GM21576 (cell line): ENCODE measurements around the gene LENEP.

Experiments
- ATAC-seq: cut with Tn5 transposase; IDR thresholded peaks from one replicate; pipeline ENCODE4 v1.9.1; 2021; ENCODE audit warnings: mild to moderate bottlenecking, moderate library complexity; ENCODE audit not compliant: unreplicated experiment

The LENEP gene

DNA sequence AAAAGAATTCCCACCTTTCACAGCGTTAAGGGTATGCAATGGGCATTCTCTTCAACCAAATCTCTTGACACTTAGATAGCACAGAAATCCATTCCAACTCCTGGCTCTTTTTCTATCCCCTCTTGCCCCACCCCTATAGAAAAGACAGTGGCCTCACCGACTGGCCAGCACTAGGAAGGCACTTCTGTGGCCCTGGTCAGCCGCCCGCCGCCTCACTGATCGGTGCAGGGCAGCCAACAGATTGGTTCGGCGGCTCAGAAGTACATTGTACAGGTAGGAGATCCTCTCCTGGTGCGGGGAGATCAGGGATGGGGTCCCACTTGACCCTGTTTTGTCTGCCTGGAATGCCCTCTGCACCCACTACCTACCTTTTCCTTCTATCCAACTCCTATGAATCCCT lies 30.9 kb downstream of the LENEP start:
- ATAC-seq, result no peak

DNA sequence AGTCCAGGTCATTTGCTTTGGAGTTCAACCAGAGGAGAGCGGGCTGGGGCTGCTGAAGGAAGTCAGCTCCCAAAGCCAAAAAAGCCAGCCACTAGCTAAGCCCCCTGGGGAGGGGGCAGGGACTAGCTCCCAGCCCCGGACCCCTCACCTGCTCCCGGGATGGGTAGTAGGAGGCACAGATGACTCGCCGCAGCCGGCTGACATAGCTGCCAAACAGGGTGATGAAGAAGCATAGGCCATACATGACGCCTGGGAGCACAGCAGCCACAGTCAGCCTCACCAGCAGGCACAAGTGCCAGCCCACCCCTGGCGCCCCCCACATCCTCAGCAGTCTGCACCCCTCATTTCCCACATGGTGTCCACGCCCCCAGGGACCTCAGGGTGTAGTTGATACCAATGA lies 32.8 kb downstream of the LENEP start:
- ATAC-seq, result no peak

DNA sequence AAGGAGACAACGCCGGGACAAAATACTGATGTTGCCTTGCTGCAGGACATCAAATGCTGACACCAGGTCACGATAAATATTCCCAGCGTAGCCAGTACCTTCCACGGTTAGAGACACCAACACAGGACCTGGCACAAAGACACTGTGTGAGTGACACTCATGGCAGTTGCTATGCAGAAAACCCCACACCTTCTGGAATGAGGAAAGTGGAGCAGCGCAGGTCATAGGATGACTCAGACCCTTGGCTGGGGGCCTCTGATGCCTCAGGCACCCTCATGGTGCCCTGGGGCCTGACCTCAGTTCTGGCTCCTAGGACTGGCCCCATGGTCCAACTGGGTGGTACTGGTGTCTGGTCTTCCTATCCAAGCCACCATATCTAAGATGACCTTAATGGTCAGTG lies 33.2 kb downstream of the LENEP start:
- no peak for ATAC-seq

DNA sequence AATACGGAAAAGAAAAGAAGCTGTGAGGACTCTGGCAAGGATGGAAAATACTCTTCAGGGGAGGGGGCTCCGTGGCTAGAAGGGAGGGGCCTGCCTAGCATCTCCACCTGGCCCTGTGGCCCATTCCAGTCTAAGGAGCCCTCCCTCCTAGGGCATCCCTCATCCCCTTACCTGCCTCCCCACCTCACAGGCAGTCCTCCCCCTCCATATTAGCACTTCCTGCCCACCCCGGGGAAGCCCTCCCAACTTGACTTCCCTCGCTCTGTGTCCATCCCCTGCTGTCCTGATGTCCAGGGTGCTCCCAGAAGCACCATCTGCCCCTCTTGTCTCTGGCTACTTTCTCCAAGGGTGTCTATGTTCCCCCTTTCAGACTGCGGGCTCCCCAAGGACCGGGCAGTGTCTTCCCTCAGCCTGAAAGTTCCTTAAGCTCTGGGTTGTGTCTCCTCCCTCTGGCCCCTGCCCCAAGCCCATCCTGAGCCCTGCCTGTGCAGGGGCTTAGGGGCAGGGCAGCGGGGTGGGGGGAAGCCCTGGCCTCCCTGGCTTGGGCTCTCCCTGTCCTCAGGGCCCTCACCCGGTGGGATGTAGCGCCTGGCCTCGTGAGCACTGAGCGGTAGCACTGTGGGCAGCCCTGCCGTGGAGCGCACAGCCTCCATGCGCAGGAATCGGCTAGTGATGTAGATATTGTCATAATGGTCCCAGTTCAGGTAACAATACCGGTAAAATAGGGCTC lies 36.3 kb downstream of the LENEP start:
- ATAC-seq, result no peak

DNA sequence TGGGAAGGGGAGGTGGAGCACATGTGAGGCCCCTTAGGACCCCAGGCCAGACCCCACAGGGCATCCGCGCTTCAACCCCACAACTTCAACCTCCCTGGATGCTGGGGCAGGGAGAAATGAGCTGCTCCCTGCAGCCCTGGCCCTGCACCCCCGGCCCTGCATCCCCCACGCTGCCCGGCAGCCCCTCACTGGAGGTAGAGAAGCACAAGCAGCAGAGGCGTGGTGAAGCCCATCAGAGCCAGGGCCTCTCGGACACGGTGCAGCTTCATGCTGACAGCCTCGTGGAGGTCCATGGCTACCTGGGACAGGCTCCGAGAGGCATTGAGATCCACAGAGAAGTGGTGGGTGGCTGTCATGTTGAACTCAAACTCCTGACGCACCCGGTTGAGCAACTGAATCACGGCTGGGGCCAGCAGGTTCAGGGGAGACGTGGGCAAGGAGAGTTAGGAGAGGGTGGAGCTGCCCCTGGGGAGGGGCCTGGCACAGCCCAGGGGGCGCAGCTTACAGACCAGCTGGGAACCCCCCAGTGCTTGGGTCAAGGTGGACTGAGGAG lies 36.9 kb downstream of the LENEP start:
- no peak for ATAC-seq

DNA sequence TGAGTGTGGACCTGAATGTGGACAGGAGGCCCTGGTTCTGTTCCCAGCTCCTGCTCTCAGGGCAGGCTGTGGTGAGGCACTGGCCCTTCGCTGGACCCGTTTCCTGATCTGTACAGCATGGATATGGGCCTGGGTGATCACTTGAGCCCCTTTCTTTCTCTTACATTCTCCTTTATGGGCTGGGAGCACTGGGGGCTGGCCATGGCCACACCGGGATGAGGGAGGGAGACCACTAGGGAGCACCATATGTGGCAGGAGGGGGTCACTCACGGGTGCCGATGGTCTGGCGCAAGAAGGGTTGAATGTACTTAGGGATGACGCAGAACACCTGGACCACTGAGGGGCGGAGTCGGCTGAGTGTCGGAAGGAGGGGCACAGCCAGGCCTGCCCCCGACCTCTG lies 37.5 kb downstream of the LENEP start:
- ATAC-seq, result no peak

DNA sequence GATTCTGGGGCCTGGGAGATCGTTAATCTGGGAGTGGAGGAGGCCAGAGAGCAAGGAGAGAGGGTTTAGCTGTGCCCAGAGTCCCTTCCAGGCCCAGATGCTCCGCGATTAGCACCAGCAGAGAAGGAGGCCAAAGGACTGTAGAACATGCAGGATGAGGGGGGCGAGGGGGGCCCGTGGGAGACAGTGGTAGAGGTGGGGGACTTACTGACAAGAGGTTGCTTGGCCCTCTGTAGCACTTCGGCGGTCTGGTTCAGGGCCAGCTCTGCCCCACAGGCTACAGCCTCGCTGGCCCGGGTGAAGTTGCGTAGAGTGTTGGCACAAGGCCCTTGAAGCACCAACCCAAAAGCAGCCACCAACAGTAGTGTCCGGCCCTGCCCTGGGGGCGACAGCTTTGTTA lies 39.5 kb downstream of the LENEP start:
- ATAC-seq, result no peak

DNA sequence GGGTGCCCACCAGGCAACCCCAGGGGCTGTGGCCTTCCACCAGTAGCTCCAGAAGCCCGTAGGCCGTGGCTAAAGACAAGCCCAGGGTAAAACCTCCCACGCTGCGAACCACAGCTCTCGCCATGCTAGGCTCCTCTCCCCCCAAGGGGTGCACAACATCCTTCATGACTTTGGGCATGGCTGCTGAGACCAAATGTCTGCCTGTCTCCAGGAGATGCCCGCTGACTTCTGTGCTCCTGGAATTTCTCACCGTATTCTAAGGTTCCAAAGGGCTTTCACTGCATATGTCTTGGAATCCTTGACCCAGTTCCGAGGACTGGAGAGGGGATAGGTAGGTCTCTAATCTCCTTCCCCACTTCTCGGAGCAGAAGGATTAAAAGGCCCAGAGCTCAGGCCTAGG lies 40.1 kb downstream of the LENEP start, which contains the start of the genes DCST1 and DCST2:
DCST1 (plus strand) TSS at position 301 of the 400 bp plus-strand sequence. CDS start 213 bp downstream, outside the sequence.
DCST2 (minus strand) TSS at position 258 of the 400 bp plus-strand sequence; CDS start at position 178, 80 bp downstream.
- ATAC-seq, result no peak

DNA sequence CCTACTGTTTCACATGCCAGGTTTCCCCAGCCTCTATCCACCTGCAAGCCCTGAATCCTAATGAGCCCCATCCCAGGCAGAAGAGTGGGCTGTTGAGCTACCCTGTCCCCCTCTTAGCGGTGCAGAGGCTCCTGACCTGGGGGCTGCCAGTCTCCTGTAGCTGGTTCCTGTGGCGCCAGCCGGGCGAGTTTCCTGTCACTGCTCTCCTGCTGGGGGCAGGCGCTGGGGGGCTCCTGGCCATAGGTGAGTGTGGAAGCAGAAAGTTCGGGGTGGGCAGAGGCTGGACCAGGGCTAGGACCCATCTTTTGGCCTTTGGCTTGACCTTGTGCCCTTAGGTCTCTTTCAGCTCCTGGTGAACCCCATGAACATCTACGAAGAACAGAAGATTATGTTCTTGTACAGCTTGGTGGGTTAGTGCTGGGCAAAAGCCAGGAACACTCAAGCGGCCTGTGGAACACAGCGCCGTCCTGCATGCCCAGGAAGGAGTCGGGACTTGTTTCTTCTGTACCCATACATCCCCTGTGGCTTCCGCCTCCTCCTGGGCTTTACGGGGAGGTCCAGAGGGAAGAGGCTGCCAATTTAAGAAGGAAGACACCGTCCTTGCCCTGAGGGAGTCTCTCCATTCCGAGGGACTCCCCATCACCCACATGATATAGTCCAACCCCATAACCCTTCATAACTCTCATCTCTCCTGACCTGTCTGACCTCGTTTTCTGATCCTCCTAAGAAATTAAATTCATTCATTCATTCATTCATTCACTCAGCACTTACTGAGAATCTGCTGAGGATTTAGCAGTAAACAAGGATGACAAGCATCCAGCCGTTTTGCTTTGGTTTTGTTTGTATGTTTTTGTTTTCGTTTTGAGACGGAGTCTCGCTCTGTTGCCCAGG lies 41.2 kb downstream of the LENEP start:
- ATAC-seq, result no peak

DNA sequence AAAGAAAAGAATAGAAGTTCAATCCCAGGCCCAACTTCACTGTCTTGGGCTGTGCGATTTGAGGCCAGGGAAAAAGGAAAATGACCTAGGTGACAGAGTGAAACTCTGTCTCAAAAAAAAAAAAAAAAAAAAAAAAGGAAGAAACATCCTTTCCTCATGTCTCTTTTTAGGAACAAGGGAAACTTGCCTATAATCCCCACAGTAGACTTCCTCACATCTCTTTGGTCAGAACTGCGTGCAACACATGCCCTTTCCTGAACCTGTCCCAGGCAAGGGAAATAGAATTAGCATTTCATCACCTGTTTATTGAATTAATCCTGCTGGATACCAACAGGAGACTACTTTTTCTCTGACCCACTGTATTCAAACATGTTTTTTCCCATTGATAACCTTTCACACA lies 42.5 kb downstream of the LENEP start:
- ATAC-seq, result no peak

DNA sequence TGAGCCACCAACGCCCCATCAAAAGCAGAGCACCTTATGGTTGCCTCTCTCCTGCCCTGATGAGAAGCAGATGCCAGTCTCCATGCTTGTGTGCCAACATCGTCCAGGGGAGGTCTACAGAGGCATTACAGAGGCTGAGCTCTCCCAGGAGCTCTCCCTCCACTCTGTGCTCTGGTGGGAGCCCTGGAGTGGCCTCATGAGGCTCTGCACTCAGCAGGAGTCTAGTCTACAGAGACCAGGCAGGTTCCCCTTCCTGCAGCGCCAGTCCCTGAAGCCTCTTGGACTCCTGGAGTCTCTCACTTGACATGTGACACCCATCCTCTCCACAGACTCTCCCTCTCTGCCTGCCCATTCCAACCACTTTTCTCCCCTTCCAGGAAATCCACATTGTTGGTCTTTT lies 43.7 kb downstream of the LENEP start:
- ATAC-seq, result no peak

DNA sequence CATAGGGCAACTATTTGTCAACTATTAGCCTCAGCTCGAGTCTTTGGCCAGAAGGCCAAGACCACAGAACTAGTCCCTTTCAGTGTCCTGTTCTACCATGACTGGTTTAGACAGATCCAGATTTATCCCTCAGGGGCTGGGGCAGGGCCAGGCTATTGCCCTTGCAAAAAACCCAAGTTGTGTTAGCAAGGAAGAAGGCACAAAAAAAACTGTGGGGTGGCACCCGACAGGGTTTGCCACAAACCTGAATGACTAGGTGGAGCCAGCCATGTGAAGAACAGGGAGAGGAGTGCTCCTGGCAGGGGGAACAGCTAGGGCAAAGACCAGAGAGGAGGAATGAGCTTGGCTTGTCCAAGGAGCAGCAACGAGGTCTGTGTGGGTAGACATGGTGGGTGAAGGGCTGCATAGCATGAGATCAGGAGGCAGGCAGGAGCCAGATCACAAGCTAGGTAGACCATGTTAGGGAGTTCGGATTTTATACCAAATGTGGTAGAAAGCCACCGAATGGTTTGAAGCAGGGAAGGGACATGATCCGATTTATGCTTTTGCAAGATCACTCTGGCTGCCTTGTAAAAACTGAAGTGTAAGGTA lies 44.6 kb downstream of the LENEP start:
- no peak for ATAC-seq

DNA sequence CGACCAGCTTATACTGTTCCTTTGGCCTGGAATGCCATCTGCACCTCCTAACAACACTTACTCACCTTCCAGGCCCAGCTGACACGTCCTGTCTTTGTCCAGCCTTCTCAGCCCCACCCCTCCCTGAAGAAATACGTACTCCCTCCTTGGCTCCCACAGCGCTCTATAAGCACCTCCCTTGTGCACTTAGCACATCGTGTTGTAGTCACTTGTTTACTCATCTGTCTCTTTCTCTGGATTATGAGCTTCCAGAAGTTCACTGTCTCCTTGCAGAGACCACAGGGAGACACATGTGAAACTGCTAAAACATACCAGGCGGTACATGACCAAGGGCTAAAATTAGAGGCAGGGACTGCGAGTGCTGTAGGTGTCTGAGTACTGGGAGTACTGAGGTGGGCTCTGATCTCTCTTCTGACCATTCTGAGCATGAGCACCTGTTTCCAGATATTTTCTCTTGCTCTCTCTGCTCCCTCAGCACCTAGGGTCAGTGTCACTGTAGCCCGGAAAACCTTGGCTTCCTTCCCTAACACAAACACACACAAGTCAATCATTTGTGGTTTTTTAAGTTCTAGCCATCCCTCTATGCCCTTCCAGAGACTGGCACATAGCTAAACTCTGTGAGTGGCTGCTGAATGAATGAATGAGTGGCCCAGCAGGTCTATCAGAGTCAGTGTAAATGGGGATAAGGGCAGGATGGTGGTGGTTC lies 45.4 kb downstream of the LENEP start:
- no peak for ATAC-seq

DNA sequence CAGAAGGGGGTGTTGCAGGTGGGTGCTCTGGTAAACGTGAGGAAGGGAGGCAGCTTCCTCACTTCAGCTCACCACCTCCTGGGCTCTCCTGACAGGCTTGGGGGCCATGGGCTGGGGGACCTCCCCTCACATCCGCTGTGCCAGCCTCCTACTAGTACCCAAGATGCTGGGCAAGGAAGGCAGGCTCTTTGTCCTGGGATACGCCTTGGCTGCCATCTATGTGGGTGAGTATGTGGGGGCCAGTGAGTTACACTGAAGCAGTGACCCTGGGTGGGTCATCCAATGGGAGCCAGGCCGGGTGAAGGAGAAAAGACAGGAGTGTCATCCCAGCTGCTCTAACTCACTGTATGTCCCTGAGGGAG lies 45.9 kb downstream of the LENEP start:
- ATAC-seq, result no peak

DNA sequence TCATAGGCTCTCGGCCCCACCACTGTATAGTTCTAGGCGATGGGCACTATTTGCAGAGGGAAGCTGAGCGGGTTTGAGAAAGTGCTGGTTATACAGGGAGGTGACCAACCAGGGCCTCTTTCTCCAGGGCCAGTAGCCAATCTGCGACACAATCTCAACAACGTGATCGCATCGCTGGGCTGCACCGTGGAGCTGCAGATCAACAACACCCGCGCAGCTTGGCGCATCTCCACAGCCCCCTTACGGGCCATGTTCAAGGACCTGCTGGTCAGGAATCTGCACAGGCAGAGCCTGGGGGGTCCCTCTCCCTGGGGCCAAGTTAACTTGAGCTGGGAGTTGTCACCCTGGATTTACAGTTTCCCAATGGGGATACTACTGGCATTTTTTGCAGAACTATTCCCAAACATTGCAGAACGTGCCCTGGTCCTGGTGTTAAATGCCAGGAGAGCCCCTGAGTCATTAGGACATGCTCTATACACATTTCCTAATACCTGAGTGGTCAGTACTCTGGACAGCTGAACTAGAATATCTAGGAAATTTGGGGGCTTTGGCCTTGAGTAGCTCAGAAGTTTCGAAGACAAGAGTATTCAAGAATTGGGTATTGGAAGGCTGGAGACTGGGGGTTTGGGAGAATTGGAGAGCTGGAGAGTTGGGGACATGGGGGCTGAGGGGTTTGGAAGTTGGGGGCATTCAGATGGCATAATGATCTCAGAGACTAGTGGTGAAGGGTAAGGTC lies 47.1 kb downstream of the LENEP start:
- no peak for ATAC-seq

DNA sequence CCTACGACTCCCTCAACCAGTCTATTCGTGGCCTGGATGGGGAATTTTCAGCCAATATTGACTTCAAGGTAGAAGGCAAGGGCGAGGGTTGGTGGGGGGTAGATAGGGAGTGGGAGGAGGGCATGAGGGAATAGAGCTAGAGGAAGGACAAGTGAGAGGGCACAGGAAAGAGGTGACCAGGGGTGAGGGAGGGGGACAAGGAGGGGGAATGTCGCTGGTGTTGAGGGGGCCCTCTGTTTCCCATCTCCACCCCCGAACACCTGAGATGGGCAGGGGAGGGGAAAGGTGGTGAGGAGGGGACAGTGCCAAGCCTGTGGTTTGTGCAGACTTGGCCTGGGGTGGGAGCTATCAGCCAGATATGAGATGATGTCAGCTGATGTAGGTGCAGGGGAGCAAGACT lies 49.4 kb downstream of the LENEP start:
- no peak for ATAC-seq

DNA sequence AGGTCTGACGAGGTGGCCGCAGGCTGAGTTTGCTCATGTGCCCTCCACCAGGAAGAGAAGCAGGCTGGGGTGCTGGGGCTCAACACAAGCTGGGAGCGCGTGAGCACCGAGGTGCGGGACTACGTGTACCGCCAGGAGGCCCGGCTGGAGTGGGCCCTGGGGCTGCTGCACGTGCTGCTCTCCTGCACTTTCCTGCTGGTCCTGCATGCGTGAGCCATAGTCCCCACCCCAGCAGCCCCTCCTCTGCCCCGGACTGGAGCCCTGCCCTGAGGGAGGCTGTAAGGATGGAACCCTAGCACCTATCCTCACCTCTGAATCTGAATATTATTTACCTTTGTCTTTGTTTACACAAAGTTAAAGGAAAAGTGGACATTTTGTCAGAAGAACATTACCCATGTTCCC lies 49.9 kb downstream of the LENEP start:
- no peak for ATAC-seq

DNA sequence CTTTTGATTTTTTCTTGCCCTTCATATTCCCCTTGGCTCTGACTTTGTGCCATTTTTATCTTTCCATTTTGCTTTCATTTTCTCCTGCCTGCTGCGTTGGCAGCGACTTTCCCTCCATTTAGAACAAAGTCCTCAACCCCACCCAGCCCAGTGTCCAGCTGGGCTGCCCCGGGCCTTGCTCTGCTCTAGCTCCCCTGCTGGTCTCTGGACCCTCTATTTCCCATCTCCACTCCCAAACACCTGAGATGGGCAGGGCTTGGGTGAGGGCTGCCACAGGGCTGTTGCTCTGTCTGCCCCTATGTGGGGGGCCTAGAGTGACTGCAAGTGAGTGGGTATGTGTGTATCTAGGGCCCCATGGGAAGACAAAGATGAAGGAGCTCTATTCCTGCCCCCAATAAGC lies 50.4 kb downstream of the LENEP start:
- no peak for ATAC-seq
